Measurements from ENCODE around the gene TMEM38A. TPM values are rescaled to one million over a fixed set of nuclear protein-coding genes. Genes with fewer than 3 reads are reported as not detected.

The TMEM38A gene
- total and polyA plus RNA-seq, 9 of the 15 experiments (the other 6 are each of a cell fraction or from before 2014, with no cell fraction given), result 0.35 to 2.1 (median 1.2) TPM

- no peaks in the 10 kb centered on the region for H4K20me1 ChIP-seq (replicated peaks; ENCODE audit: control insufficient read depth, insufficient read depth, low read length)
- H3K4me2 ChIP-seq (ENCODE audit: insufficient read depth, low read length), result no peak overlapping the region
- ATAC-seq (no peak), FAIRE-seq (peak; percentile 51), DNase-seq (ENCODE audit: extremely low read depth in 1 of 4, low spot score in 3 of 4) (peak in 1 of 4 experiments; percentile 35)
- intact Hi-C loops (cut with micrococcal nuclease) (no loop called here), in situ Hi-C loops (cut with MboI) (no loop called here)
- no peaks in the 10 kb centered on the region; a peak in 1 of 5 replicates for H3K4me1 ChIP-seq (replicated peaks in 1 of 2; ENCODE audit: control insufficient read depth in 2 of 2, insufficient read depth in 2 of 2, low read length in 2 of 2)
- H3K9me1 ChIP-seq (ENCODE audit: control insufficient read depth, insufficient read depth, low read length), result no peaks in the 10 kb centered on the region
- no TSS peak for BruUV-seq (replicated peaks)
- no peak overlapping the region for H3K27ac ChIP-seq (ENCODE audit: extremely low read depth, low read depth, low read length)
- H3K9ac ChIP-seq (ENCODE audit: insufficient read depth in 1 of 2, low read depth in 2 of 2, low read length in 2 of 2), result no peak overlapping the region
- no peaks in the 10 kb centered on the region for H3K36me3 ChIP-seq (ENCODE audit: control insufficient read depth, insufficient read depth, low read length)
- WGBS (ENCODE audit: insufficient coverage, low coverage, missing lambda C conversion rate), result 0% methylated on average over 3 of the region's 3 CpGs
- H3K9me3 ChIP-seq (replicated peaks; ENCODE audit: control insufficient read depth, insufficient read depth, low read depth, low read length), result peaks cover 4% of the 10 kb centered on the region; the same call in 1 of the 2 replicates
- ChIA-PET POLR2A (interaction anchor here (0.6 kb wide), 1 partner anchor 11 kb away, joined by 3 read pairs; no protein-coding TSS in a partner anchor), CTCF (ENCODE audit: low intra/inter-chr PET ratio) (no interaction called here)
- peaks cover 4 to 5% of the 10 kb centered on the region in 2 experiments; a peak in 2 of 5 replicates for H3K27me3 ChIP-seq (ENCODE audit: control insufficient read depth in 2 of 2, insufficient read depth in 2 of 2, low read length in 2 of 2)
- no peak overlapping the region for H2AFZ ChIP-seq (ENCODE audit: low read depth, low read length)
- H3K79me2 ChIP-seq (ENCODE audit: control insufficient read depth, insufficient read depth, low read length), result no peaks in the 10 kb centered on the region
- no peak overlapping the region for H3K4me3 ChIP-seq
- TF ChIP-seq REST (IDR thresholded peaks at IDR 0.05; ENCODE audit: borderline replicate concordance), result peak; percentile 60
- no peak for TF ChIP-seq REST (CRISPR knock-in tag; IDR thresholded peaks at IDR 0.05; ENCODE audit: low read depth)
- TF ChIP-seq ZNF23 (CRISPR knock-in tag; IDR thresholded peaks at IDR 0.05), result peak; percentile 96
- TF ChIP-seq ZNF76 (CRISPR knock-in tag; IDR thresholded peaks at IDR 0.05; ENCODE audit: borderline replicate concordance), result no peak
- TF ChIP-seq, protein P1, sequence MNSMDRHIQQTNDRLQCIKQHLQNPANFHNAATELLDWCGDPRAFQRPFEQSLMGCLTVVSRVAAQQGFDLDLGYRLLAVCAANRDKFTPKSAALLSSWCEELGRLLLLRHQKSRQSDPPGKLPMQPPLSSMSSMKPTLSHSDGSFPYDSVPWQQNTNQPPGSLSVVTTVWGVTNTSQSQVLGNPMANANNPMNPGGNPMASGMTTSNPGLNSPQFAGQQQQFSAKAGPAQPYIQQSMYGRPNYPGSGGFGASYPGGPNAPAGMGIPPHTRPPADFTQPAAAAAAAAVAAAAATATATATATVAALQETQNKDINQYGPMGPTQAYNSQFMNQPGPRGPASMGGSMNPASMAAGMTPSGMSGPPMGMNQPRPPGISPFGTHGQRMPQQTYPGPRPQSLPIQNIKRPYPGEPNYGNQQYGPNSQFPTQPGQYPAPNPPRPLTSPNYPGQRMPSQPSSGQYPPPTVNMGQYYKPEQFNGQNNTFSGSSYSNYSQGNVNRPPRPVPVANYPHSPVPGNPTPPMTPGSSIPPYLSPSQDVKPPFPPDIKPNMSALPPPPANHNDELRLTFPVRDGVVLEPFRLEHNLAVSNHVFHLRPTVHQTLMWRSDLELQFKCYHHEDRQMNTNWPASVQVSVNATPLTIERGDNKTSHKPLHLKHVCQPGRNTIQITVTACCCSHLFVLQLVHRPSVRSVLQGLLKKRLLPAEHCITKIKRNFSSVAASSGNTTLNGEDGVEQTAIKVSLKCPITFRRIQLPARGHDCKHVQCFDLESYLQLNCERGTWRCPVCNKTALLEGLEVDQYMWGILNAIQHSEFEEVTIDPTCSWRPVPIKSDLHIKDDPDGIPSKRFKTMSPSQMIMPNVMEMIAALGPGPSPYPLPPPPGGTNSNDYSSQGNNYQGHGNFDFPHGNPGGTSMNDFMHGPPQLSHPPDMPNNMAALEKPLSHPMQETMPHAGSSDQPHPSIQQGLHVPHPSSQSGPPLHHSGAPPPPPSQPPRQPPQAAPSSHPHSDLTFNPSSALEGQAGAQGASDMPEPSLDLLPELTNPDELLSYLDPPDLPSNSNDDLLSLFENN (IDR thresholded peaks at IDR 0.05; ENCODE audit: low read depth in 2 of 2, low read length in 2 of 2), result peak in 1 of 2 experiments; percentile 83; a peak in 2 of 4 replicates
- TF ChIP-seq BACH1 (tag; IDR thresholded peaks at IDR 0.05), result no peak
- TF ChIP-seq NFATC3 (IDR thresholded peaks at IDR 0.05), result no peak
- TF ChIP-seq, protein P2, sequence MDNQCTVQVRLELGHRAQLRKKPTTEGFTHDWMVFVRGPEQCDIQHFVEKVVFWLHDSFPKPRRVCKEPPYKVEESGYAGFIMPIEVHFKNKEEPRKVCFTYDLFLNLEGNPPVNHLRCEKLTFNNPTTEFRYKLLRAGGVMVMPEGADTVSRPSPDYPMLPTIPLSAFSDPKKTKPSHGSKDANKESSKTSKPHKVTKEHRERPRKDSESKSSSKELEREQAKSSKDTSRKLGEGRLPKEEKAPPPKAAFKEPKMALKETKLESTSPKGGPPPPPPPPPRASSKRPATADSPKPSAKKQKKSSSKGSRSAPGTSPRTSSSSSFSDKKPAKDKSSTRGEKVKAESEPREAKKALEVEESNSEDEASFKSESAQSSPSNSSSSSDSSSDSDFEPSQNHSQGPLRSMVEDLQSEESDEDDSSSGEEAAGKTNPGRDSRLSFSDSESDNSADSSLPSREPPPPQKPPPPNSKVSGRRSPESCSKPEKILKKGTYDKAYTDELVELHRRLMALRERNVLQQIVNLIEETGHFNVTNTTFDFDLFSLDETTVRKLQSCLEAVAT (IDR thresholded peaks at IDR 0.05), result peak in 1 of 2 experiments; percentile 99; a peak in 2 of 4 replicates
- no peak for TF ChIP-seq STAT5B (CRISPR knock-in tag; IDR thresholded peaks at IDR 0.05)
- peak; percentile 98 for TF ChIP-seq ZBTB17 (CRISPR knock-in tag; IDR thresholded peaks at IDR 0.05)
Observed at GRCh38 chr19:16736709-16737108, 75.8 kb downstream of the TMEM38A start.
